GM12875 (cell line): ENCODE results near the gene KCND2.

Source experiments
- H3K4me3 ChIP-seq: one replicate; pipeline ENCODE4 v1.5.1; 2011; ENCODE audit warnings: low read depth, low read length, control low read depth
- TF ChIP-seq, protein P1 (sequence below): IDR thresholded peaks from 2 replicates; pipeline ENCODE4 v1.5.1; 2011; ENCODE audit warnings: low read depth, mild to moderate bottlenecking, control low read depth, inconsistent platforms, low read length, moderate library complexity, borderline replicate concordance; ENCODE audit not compliant: insufficient read depth

The KCND2 gene

GRCh38 chr7:120421151-120421651, 148.2 kb downstream of the KCND2 start:
- no peak overlapping the region for H3K4me3 ChIP-seq
- TF ChIP-seq, protein P1, sequence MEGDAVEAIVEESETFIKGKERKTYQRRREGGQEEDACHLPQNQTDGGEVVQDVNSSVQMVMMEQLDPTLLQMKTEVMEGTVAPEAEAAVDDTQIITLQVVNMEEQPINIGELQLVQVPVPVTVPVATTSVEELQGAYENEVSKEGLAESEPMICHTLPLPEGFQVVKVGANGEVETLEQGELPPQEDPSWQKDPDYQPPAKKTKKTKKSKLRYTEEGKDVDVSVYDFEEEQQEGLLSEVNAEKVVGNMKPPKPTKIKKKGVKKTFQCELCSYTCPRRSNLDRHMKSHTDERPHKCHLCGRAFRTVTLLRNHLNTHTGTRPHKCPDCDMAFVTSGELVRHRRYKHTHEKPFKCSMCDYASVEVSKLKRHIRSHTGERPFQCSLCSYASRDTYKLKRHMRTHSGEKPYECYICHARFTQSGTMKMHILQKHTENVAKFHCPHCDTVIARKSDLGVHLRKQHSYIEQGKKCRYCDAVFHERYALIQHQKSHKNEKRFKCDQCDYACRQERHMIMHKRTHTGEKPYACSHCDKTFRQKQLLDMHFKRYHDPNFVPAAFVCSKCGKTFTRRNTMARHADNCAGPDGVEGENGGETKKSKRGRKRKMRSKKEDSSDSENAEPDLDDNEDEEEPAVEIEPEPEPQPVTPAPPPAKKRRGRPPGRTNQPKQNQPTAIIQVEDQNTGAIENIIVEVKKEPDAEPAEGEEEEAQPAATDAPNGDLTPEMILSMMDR, result no peak

DNA sequence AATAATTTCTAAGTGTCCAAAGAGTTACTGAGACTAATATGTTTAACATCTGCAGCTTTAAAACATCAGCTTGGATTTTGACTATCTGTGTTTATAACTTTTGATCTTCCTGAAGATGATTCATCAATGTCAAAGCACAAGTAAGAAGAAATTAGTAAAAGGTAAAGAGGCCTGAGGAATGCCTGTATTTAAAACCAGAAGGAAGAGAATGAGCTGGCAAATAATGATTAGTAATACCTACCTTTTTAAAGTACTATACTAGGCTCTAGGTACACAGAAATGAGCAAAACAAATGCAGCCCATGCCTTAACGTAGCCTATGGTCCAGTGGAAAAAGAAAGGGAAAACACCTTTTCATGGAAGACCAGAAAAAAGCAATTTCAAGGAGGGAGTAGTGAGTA, 158.0 kb downstream of the KCND2 start:
- no peak overlapping the region for H3K4me3 ChIP-seq
- TF ChIP-seq, protein P1, result no peak

GRCh38 chr7:120436487-120437060, 163.6 kb downstream of the KCND2 start:
- H3K4me3 ChIP-seq, result no peak overlapping the region
- TF ChIP-seq, protein P1, result no peak

- TF ChIP-seq, protein P1, result no peak
- no peak overlapping the region for H3K4me3 ChIP-seq
These were observed 168.9 kb downstream of the KCND2 start for GRCh38 chr7:120441850-120442249.

DNA sequence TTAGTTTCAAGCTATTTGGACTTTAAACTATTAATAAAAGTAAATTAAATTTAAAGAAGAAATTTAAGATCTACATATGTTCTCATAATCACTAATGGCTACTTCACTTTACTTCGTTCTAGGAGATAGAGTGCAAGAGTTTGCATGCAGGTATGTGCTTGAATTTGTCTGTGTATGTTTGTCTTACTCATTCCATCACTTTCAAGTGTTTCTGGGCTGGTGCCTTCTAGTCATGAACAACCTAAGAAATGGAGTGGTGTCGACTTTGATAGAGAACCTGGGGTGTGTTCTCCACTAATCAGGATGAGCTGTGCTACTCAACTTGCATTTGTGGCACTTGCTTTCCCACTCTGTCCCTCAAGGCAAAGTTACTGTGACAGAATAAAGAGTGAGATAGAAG, 169.9 kb downstream of the KCND2 start:
- TF ChIP-seq, protein P1, result no peak
- no peak overlapping the region for H3K4me3 ChIP-seq

DNA sequence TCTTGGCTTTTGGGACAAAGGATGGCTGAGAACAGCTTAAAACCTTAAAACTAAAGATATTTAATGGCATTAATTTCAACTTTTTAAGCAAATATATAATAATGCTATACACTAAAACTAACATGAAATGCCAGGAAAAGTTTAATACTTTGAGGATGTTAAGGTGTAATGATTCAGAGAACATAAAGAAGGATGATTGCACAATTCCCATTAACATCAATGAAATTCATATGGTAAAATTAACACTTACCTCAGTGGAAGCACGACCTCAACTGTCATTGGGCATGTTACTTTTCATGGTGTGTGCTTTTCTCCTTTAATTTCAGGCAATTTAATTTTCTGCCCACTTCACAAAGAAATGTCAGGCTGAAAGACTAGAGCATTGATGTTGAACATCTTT, 171.7 kb downstream of the KCND2 start:
- TF ChIP-seq, protein P1, result no peak
- no peak overlapping the region for H3K4me3 ChIP-seq

GRCh38 chr7:120445276-120445675, 172.3 kb downstream of the KCND2 start:
- TF ChIP-seq, protein P1, result no peak
- H3K4me3 ChIP-seq, result no peak overlapping the region
